GM19035 (cell line): ENCODE data around the gene UPK1A.
"Not testable (repeated sequence)": the region's sequence is repeated elsewhere in the genome, so short reads cannot be mapped to it uniquely, and the experiment has no call there.

Experiments
- ATAC-seq: cut with Tn5 transposase; IDR thresholded peaks from one replicate; pipeline ENCODE4 v1.9.1; 2021; ENCODE audit not compliant: unreplicated experiment

The UPK1A gene

DNA sequence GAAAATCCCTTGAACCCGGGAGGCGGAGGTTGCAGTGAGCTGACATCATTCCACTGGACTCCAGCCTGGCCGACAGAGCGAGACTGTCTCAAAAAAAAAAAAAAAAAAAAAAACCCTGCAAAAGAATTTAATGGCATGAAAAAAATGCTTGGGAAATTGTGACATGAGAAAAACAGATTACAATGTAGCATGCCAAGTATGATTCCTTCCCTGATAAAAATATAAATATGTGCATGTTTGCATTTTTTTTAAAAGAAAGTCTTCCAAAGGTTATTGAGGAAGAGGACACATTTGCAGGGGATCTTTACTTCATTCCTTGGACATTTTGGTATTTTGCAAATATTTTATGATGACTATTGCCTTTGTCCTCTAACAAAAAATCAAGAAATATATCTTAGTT, 23.5 kb downstream of the UPK1A start:
- ATAC-seq: no peak

DNA sequence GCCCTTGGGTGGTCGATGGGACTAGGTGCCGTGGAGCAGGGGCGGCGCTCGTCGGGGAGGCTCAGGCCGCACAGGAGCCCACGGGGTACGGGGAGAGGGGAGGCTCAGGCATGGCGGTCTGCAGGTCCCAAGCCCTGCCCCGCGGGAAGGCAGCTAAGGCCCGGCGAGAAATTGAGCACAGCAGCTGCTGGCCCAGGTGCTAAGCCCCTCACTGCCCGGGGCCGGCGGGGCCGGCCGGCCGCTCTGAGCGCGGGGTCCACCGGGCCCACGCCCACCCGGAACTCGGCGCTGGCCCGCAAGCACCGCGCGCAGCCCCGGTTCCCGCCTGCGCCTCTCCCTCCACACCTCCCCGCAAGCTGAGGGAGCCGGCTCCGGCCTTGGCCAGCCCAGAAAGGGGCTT, 24.8 kb downstream of the UPK1A start:
- ATAC-seq: not testable (repeated sequence)

DNA sequence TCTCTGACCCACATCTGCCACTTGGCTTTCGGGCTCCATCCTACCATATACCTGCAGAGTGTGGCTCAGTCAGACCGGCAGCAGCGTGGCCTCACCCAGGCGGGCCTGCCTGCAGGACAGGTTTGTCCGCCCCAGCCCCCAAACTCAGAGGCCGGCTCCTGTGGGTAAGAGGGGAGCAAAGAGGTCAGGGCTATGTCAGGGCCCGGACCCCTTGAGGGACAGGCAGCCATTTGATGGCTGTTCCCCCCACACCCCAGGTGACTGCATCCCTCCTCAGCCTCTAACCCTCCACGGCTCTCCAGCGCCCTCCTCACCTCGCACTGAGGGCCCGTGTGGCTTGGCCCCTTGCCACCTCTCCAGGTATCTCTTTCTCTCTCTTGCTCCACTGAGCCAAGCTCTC, 25.7 kb downstream of the UPK1A start:
- ATAC-seq: no peak

DNA sequence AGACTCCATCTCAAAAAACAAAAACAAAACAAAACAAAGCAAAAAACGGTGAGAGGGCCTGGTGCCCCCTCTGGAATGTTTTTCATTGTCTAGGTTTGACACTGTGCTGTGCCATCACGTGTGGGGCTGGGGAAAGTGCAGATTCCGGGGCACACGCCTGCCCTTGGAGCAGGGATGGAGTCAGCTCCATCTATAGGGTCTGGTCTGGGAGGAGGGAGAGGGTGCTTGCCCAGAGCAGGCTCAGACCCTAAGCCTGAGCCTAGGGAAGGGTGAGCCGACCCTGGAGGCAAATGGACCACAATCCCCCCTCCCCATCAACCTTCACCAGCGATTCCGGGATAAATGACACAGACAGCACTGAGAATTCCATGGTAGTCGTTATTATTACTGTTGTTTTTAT, 27.1 kb downstream of the UPK1A start:
- no peak for ATAC-seq

DNA sequence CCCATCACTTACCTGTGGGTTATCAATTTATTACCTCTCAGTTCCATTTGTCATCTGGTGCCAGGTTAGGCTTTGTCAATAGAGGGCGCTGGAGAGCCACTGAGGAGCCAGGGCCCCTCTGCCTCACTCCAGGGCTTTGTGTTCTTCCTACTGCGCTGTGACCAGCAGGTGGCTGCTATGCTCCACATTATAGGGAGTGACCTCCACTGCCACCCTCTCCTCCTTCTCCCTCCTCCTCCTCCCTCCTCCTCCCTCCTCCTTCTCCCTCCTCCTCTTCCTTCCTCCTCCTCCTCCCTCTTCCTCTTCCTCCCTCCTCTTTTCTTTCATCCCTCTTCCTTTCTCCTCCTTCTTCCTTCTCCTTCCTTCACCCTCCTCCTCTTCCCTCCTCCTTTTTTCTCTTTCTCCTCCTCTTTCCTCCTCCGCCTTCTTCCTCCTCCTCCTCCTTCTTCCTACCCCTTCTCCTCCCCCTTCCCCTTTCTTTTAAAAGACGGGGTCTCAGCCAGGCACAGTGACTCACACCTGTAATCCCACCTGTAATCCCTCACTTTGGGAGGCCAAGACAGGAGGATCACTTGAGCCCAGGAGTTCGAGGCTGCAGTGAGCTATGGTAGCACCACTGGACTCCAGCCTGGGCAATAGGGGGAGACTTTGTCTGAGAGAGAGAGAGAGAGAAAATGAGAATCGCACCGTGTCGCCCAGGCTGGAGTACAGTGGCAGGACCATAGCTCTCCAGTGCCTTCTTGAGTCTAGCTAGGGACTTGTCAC, 27.7 kb downstream of the UPK1A start:
- ATAC-seq: peak; percentile 85

DNA sequence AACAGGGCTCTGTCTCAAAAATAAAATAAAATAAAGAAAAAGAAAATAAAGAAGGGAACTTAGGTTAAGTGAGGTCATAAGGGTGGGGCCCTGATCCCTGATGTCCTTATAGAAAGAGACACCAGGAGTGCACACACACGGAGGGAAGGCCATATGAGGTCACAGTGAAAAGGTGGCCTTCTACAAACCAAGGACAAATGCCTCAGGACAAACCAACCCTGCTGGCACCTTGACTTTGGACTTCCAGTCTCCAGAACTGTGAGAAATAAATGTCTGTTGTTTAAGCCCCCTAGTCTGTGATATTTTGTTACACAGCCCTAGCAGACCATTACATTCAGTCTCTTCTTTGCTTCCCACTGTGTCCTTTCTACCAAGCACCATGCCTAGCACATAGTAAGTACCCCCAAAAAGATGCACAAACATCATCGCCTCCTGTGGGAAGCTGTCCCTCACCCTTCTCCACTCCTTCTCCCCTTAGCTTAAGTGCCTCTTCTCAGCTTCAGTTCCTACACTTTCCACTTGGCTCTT, 29.6 kb downstream of the UPK1A start:
- ATAC-seq: no peak

DNA sequence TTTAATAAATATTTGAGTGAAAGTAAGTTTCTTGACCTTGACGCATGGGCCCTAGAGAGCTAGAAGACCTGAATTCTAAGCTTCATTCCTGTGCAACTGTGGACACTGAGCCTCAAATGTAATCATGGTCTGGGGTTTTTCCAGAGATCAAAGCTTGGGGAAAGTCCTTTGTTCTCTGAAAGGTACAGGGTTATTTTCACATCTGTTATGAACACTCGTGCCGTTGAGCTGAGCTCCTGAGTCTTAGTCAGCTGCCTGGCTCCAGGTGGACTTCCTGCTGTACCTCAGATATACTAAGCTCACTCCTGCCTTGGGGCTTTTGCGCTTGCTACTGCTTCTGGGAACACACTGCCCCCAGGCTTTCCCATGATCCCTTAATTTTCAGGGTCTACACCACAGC, 30.5 kb downstream of the UPK1A start:
- ATAC-seq: no peak

DNA sequence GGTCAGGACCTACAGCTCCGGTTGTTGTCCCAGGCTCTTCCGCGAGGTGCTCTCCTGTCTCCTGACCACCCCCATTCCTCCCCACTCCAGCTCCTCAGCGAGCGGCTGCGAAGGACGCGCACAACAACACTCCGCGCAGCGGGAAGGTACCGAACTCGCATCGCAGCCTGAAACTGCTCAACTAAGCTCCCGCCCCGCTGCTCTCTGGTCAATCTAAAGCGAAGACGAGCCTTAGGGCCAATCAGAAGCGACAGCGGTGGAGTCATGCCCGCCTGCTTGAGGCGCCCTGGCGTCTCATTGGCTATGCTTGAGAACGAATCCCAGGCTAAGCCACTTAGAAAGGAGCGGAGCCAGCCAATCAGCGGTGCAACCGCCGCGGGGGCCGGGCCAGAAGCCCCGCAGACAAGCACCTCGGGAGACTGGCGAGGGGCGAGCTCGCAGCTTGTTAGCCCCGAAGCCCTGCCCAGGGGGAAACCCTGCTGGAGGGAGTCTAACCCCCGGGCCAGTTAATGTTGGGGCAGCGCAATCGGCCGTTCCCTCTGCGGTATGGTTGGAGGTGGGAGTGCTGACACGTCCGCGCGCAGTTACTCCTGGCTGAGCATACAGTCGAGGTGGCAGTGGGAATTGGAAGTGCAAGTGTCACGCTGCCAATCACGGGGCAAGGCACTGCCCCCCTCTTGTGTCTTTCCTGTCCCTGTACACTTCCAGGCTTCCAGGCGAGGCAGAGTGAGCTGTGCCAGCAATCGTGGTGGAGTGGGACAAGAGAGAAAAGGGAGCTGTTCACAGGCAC, 36.1 kb downstream of the UPK1A start:
- peak; percentile 90 for ATAC-seq

DNA sequence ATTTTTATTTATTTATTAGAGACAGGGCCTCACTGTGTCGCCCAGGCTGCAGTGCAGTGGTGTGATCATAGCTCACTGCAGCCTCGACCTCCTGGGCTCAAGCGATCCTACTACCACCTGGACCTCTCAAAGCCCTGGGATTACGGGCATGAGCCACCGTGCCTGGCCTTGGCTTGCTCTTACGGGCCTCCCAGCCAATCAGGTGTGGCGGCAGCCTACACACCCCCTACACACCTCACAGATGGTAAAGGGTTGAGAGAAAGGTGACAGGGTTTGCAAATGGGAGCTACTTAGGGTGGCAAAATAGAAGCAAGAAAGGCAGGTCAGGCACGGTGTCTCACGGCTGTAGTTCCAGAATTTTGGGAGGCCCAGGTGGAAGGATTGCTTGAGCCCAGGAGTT, 37.0 kb downstream of the UPK1A start:
- no peak for ATAC-seq

DNA sequence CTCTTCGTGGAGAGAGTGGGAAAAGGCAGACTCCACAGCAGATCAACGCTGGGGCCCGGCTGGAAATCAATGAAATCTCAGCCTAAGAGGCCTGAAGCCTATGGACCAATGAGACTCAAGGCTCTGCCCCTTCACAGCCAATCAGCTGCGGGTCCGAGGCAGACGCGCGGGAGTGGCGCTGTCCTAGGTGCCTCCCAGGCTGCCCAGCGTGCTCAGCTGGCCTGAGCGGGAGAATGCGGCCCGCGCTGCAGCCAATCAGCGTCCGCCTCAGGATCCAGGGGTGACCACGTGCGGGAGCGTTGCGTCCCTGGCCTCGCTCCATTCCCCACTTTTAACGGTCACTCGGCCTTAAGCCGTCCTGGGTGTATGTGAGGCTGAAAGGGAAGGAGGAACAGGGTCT, 37.9 kb downstream of the UPK1A start, which contains the start of gene ZBTB32:
TSS of gene ZBTB32 (plus strand) at position 341 of the 400 bp plus-strand sequence. CDS start 10,069 bp downstream, outside the sequence.
- no peak for ATAC-seq

DNA sequence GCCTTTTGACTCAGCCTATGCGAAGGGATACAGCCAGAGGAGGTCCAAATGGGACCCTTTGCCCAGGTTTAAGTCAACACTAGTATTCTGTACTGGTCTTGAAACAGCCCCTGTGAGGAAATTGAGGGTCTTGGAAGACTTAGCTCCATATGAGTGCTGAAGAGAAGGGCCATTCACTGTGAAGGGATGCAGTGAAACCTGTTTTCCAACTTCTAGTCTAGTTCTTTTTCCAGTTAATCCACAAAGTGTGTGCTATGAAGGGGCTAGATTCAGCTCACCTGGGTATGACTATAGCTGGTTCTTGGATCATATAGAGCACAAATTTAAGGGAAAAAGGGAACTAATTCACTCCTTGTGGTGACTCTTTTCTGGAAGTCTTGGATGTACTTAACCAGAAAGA, 42.1 kb downstream of the UPK1A start:
- ATAC-seq: no peak

DNA sequence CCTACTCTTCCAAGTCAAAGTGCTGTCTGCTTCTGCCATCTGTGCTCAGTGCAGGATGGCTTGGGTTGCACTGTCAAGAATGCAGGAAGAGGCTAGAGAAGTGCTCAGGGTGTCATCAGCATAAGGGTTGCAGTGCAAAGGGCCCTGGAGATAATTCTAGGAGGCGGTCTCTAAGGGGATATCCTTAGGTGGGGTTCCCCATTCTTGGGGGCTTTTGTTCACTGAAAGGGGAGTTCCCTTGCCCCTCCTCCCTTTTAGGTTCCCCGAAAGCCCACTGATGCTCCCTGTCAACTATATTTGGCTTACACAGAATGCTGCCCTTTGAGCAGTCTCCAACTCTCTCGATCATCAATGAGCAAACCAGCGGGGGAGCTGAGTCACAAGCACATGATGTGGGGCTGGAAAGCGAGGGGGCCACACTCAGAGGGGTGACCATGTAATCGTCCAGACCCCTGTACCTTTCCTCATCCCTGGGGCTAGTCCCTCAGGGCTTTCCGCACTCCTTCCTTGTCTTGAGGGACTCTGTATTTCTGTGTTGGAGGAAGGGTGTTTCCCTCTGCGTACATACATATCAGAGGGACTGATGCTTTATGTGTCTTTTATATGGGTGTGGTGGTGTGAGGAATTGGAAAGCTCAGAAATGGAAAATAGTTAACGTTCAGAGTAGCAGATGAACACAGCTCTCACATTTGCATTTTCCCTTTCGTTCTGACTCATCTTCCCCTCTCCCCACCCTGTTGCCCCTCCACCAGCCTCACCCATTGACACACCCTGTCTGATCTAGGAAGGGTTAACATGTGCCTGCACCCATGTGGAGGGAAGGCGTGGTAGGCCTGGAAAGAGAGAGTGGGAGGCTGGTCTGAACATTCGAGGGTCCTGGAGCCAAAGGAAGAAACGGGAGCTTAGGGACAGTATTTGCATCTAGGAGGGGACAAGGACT, 44.7 kb downstream of the UPK1A start:
- ATAC-seq: peak; percentile 32

DNA sequence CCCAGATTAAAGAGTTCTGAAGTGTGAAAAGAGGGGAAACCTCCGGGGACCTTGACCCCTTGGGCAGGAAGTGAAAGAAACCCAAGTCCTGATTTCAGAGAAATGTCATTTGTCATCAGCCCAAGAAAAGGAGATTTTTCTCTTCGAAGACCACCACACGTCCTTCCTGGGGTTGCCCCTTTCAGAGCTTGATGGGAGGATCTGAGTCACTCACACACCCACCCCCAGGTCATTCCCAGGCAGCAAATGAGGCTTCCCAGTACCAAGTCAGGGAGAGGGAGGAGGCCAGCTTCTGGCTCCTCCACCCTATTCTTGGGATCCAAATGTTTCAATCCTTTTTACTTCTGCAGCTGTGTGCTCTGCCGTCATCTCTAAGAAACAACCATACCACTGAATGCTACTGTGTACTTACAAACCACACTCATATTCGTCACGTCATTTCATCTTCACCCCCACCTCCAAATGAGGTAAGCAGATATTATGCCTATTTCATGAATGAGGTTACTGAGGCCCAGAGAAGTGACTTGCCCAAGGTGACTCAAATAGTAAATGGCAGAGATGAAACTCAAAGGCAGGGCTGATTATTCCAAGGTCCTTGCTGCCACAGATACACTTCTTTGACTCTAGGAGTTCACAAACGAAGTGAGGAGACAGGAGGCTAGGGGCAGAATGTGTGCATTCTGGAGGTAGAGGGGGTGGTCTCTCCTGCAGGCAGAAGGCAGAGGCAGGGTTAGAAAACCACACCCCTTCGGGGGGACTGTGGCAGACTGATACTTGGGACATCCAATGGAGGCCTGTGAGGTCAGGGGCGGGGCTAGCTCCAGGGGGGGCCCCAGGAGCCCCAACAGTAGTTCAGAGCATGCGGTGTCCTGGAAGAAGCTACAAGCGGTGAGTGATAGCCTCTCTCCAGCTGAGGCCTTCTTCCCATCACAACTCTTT, 46.5 kb downstream of the UPK1A start:
- no peak for ATAC-seq

DNA sequence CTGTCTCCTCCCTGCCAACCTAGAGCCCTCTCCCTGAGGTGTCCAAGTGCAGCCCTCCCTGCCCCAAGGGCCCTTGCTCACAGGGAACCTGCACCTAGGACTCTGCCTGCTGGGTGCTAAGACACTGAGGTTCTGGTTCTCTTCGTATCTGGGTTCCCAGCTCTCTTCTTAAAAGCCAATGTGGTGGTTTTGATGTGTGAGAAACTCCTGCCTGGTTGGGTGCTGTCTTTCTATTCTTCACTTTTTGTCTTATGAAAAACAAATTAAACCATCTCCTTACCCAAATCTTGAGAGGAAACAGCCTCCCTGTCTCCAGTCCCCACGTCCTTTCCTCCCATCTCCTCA, 47.2 kb downstream of the UPK1A start:
- ATAC-seq: no peak

DNA sequence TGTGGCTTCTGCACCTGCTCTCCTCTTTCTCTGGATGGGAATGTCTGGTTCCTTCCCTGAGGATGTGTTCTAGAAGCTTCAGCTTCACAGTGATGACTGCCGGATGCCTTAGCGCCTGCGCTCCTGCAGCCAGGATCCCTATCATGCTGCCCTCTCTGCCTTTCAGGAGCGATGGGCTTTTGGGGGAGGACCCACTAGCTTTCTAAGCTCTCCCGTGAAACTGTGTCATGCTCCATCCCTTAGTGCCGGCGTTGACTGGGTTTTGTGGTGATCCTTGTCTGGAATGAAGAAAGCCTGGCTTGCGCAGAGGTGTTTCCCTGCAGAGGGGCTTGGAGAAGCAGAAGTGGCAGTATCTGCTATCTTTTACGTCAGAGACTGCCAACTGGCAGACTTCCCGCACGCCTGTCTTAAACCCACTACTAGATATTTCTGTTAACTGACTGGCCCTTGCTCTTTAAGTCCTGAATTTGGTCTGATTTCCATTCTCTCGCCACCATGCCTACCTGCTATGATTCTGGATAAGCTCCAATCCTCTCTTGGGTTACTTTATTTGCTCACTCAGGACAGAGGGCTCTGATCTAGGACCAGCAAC, 47.7 kb downstream of the UPK1A start:
- ATAC-seq: no peak

DNA sequence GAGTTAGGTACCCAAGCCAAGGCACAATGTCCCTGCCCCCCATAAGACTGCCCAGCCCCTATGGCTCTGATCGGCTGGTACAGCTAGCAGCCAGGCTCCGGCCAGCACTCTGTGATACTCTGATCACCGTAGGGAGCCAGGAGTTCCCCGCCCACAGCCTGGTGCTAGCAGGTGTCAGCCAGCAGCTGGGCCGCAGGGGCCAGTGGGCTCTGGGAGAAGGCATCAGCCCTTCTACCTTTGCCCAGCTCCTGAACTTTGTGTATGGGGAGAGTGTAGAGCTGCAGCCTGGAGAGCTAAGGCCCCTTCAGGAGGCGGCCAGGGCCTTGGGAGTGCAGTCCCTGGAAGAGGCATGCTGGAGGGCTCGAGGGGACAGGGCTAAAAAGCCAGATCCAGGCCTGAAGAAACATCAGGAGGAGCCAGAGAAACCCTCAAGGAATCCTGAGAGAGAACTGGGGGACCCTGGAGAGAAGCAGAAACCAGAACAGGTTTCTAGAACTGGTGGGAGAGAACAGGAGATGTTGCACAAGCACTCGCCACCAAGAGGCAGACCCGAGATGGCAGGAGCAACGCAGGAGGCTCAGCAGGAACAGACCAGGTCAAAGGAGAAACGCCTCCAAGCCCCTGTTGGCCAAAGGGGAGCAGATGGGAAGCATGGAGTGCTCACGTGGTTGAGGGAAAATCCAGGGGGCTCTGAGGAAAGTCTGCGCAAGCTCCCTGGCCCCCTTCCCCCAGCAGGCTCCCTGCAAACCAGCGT, 48.5 kb downstream of the UPK1A start:
- ATAC-seq: no peak

DNA sequence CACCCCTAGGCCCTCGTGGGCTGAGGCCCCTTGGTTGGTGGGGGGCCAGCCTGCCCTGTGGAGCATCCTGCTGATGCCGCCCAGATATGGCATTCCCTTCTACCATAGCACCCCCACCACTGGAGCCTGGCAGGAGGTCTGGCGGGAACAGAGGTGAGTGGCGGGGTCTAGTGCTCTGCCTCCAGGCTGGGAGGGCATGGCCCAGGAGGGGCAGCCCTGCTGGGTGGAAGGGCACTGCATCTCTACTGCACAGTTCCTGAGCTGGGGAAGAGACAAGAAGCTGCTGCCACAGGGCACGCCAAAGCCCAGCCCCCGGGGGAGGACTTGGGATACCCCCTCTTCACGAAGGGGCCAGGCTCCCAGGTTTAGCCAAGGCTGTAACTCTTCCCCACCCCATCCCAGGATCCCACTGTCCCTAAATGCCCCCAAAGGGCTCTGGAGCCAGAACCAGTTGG, 49.1 kb downstream of the UPK1A start:
- no peak for ATAC-seq

DNA sequence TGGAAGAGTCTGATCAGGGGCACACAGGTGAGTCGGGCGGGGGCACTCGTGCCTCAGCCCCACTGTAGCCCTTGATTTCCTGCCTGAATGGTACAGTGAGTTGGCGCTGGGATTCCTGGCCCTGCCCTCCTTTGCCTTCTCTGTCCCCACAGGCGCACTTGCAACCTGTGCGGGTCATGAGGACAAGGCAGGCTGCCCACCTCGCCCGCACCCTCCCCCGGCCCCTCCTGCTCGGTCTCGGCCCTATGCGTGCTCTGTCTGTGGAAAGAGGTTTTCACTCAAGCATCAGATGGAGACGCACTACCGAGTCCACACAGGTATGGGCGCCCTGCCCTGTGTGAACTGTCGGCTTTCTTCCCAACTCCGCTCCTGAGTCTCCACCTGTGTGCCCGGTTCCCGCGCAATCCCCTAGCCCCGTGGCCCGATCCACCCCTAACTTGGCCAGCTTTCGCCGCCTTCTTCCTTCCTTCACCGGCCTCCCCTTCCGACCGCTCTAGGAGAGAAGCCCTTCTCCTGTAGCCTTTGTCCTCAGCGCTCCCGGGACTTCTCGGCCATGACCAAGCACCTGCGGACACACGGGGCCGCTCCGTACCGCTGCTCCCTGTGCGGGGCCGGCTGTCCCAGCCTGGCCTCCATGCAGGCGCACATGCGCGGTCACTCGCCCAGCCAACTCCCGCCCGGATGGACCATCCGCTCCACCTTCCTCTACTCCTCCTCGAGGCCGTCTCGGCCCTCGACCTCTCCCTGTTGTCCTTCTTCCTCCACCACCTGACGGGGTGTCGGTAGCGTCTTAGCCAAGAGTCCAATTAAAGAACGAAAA, 49.9 kb downstream of the UPK1A start:
- ATAC-seq: peak; percentile 0
